Stimulated activated CD4-positive, alpha-beta T cell treated with anti-CD3 and anti-CD28 coated beads, Interleukin-2, amount 100 ng/mL, for 24 hours (primary cell): ENCODE results near the gene OR2H2.

ENCODE experiments used
- DNase-seq, 2 donors: peaks; one replicate each; pipeline ENCODE4 v3.0.0-alpha.2; 2020

Gene OR2H2

GRCh38 chr6:29584821-29585220 is at the start of gene OR2H2:
Gene OR2H2, plus strand, starts transcription at chr6:29585121. Its CDS starts 2,824 bp downstream, at chr6:29587945.
- no peak for DNase-seq

- peak in 1 of 2 donors; percentile 7 for DNase-seq
Measured at GRCh38 chr6:29537714-29538403, 47.1 kb upstream of the OR2H2 start.

- no peak for DNase-seq
Measured at GRCh38 chr6:29547573-29547972, 37.3 kb upstream of the OR2H2 start.

GRCh38 chr6:29552512-29553051 is 32.3 kb upstream of the OR2H2 start:
- DNase-seq = no peak

- peak in 1 of 2 donors; percentile 47 for DNase-seq
Measured at GRCh38 chr6:29553268-29554057, 31.5 kb upstream of the OR2H2 start.

GRCh38 chr6:29554764-29555163 is 30.2 kb upstream of the OR2H2 start:
- DNase-seq = no peak

GRCh38 chr6:29557320-29557719 is 27.6 kb upstream of the OR2H2 start:
- DNase-seq = no peak

- DNase-seq = no peak
Measured at GRCh38 chr6:29558439-29559079, 26.4 kb upstream of the OR2H2 start.

GRCh38 chr6:29559524-29560287 is 25.2 kb upstream of the OR2H2 start, which contains the start of gene UBD:
Gene UBD, minus strand, starts transcription at chr6:29559732. Its CDS starts 31 bp downstream, at chr6:29559701.
- no peak for DNase-seq

- DNase-seq = no peak
Measured at GRCh38 chr6:29561091-29561490, 23.8 kb upstream of the OR2H2 start.

- DNase-seq = no peak
Measured at GRCh38 chr6:29561606-29562181, 23.2 kb upstream of the OR2H2 start.

- no peak for DNase-seq
Measured at GRCh38 chr6:29563435-29563965, 21.4 kb upstream of the OR2H2 start.

GRCh38 chr6:29564875-29565274 is 20.0 kb upstream of the OR2H2 start:
- no peak for DNase-seq

- DNase-seq = no peak
Measured at GRCh38 chr6:29566856-29567255, 18.1 kb upstream of the OR2H2 start.

GRCh38 chr6:29567541-29567940 is 17.4 kb upstream of the OR2H2 start:
- no peak for DNase-seq

GRCh38 chr6:29567991-29568390 is 16.9 kb upstream of the OR2H2 start:
- no peak for DNase-seq

- DNase-seq = no peak
Measured at GRCh38 chr6:29576056-29576455, 8.9 kb upstream of the OR2H2 start.

GRCh38 chr6:29577544-29577943 is 7.4 kb upstream of the OR2H2 start:
- no peak for DNase-seq

- peak; percentile 51 to 66 for DNase-seq
Measured at GRCh38 chr6:29589423-29590048, 4.6 kb downstream of the OR2H2 start.

GRCh38 chr6:29590218-29590808 is 5.4 kb downstream of the OR2H2 start:
- DNase-seq = no peak

GRCh38 chr6:29591677-29592076 is 6.8 kb downstream of the OR2H2 start:
- DNase-seq = no peak
